Erythroblast (primary cell): ENCODE data around the gene ARTN.

ENCODE experiments used
- GATA1 ChIP-seq: IDR thresholded peaks from 2 replicates; pipeline ENCODE4 v1.6.1; 2011; ENCODE audit warnings: low read depth, mild to moderate bottlenecking, control low read depth, low read length, moderate library complexity
- POLR2A ChIP-seq: IDR thresholded peaks from 2 replicates; pipeline ENCODE4 v1.6.1; 2011; ENCODE audit warnings: mild to moderate bottlenecking, low read length

DNA sequence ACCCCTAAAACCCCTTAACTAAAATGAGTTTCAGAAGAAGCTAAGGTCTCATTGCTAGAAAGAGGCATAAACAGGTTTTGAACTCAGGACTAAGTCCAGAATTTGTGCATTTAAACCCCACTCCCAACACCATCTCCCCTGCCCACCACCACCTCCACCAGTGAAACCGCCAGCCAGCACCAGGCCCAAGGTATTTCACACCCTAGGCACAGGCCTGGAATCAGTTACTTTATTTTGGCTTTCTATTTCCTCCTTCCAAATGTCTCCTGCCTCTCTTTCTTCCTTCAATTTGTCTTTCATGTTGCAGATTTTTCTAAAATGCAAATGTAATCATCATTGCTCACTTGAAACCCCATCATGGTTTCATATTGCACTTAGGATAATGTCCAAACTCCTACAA lies 11.3 kb downstream of the ARTN start:
- TF ChIP-seq POLR2A (no peak), GATA1 (no peak)
